Measurements from ENCODE around the gene LENEP. TPM values are rescaled to one million over a fixed set of nuclear protein-coding genes. Genes with fewer than 3 reads are reported as not detected.
A peak's percentile ranks its signal among the peaks of the same experiment; 100 is the strongest.

Gene LENEP
- total RNA-seq, 1 donor from 2014 or later = 0.82 TPM

DNA sequence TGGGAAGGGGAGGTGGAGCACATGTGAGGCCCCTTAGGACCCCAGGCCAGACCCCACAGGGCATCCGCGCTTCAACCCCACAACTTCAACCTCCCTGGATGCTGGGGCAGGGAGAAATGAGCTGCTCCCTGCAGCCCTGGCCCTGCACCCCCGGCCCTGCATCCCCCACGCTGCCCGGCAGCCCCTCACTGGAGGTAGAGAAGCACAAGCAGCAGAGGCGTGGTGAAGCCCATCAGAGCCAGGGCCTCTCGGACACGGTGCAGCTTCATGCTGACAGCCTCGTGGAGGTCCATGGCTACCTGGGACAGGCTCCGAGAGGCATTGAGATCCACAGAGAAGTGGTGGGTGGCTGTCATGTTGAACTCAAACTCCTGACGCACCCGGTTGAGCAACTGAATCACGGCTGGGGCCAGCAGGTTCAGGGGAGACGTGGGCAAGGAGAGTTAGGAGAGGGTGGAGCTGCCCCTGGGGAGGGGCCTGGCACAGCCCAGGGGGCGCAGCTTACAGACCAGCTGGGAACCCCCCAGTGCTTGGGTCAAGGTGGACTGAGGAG, 36.9 kb downstream of the LENEP start:
- TF ChIP-seq CTCF (IDR thresholded peaks at IDR 0.05; ENCODE audit: unreplicated experiment) = no peak
- H3K36me3 Mint-ChIP-seq (ENCODE audit: low read depth, unreplicated experiment) = peaks cover 8% of the 10 kb centered on the region

DNA sequence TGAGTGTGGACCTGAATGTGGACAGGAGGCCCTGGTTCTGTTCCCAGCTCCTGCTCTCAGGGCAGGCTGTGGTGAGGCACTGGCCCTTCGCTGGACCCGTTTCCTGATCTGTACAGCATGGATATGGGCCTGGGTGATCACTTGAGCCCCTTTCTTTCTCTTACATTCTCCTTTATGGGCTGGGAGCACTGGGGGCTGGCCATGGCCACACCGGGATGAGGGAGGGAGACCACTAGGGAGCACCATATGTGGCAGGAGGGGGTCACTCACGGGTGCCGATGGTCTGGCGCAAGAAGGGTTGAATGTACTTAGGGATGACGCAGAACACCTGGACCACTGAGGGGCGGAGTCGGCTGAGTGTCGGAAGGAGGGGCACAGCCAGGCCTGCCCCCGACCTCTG, 37.5 kb downstream of the LENEP start:
- no peak overlapping the region for H3K27ac Mint-ChIP-seq (ENCODE audit: unreplicated experiment)
- no peak for TF ChIP-seq CTCF (IDR thresholded peaks at IDR 0.05; ENCODE audit: unreplicated experiment)
- DNase-seq (ENCODE audit: low spot score) = no peak
- H3K36me3 Mint-ChIP-seq (ENCODE audit: low read depth, unreplicated experiment) = peaks cover 8% of the 10 kb centered on the region
- H3K9me3 Mint-ChIP-seq (ENCODE audit: unreplicated experiment) = no peaks in the 10 kb centered on the region
- peaks cover 15% of the 10 kb centered on the region for H3K27me3 Mint-ChIP-seq (ENCODE audit: unreplicated experiment)
- H3K4me1 Mint-ChIP-seq (ENCODE audit: unreplicated experiment) = peaks cover 21% of the 10 kb centered on the region
- H3K4me3 Mint-ChIP-seq (ENCODE audit: unreplicated experiment) = no peak overlapping the region

More for the DNA sequence above, 36.9 kb downstream of the LENEP start:
- Mint-ChIP-seq H3K27me3 (ENCODE audit: unreplicated experiment) (peaks cover 15% of the 10 kb centered on the region), H3K27ac (ENCODE audit: unreplicated experiment) (no peak overlapping the region), H3K4me1 (ENCODE audit: unreplicated experiment) (peaks cover 17% of the 10 kb centered on the region), H3K4me3 (ENCODE audit: unreplicated experiment) (no peak overlapping the region), H3K9me3 (ENCODE audit: unreplicated experiment) (no peaks in the 10 kb centered on the region)
- DNase-seq (ENCODE audit: low spot score) = no peak

- Mint-ChIP-seq H3K27ac (ENCODE audit: unreplicated experiment) (no peak overlapping the region), H3K36me3 (ENCODE audit: low read depth, unreplicated experiment) (peaks cover 8% of the 10 kb centered on the region), H3K4me1 (ENCODE audit: unreplicated experiment) (peaks cover 41% of the 10 kb centered on the region), H3K4me3 (ENCODE audit: unreplicated experiment) (no peak overlapping the region), H3K9me3 (ENCODE audit: unreplicated experiment) (no peaks in the 10 kb centered on the region), H3K27me3 (ENCODE audit: unreplicated experiment) (peaks cover 16% of the 10 kb centered on the region)
- no peak for DNase-seq (ENCODE audit: low spot score)
- no peak for TF ChIP-seq CTCF (IDR thresholded peaks at IDR 0.05; ENCODE audit: unreplicated experiment)
Observed at GRCh38 chr1:155032886-155033285, 39.5 kb downstream of the LENEP start.

GRCh38 chr1:155033524-155033923, 40.1 kb downstream of the LENEP start, which contains the start of the genes DCST1 and DCST2:
Gene DCST1, plus strand, starts transcription at chr1:155033824. Its CDS starts 213 bp downstream, at chr1:155034037.
Gene DCST2, minus strand, starts transcription at chr1:155033781. Its CDS starts 80 bp downstream, at chr1:155033701.
- Mint-ChIP-seq H3K4me1 (ENCODE audit: unreplicated experiment) (peaks cover 47% of the 10 kb centered on the region), H3K27ac (ENCODE audit: unreplicated experiment) (peak within 1 kb of the TSS; percentile 14), H3K4me3 (ENCODE audit: unreplicated experiment) (peak within 1 kb of the TSS; percentile 84), H3K9me3 (ENCODE audit: unreplicated experiment) (no peaks in the 10 kb centered on the region), H3K27me3 (ENCODE audit: unreplicated experiment) (peaks cover 16% of the 10 kb centered on the region), H3K36me3 (ENCODE audit: low read depth, unreplicated experiment) (peaks cover 8% of the 10 kb centered on the region)
- no peak for TF ChIP-seq CTCF (IDR thresholded peaks at IDR 0.05; ENCODE audit: unreplicated experiment)
- no peak for DNase-seq (ENCODE audit: low spot score)

Measured in endothelial cell (in vitro differentiated cells).